ENCODE data around the gene WWP2. TPM values are rescaled to one million over a fixed set of nuclear protein-coding genes. Genes with fewer than 3 reads are reported as not detected.
A peak's percentile ranks its signal among the peaks of the same experiment; 100 is the strongest.

WWP2 gene
- total RNA-seq, 1 experiment from 2014 or later, result 40.2 TPM

DNA sequence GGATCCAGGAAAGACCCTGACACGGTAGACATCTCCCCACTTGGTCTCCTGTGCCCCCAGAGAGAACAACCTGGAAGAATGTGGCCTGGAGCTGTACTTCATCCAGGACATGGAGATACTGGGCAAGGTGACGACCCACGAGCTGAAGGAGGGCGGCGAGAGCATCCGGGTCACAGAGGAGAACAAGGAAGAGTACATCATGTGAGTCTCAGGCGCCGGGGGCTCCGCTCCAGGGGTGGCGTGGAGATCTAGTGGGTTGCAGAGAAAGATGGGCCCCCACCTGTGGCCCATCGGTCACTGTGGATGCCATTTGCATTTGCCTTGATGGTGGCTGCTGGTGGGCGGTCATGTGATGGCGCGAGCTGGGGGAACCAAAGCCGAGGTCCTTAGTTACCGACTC is 174.1 kb downstream of the WWP2 start:
- no peak overlapping the region for H3K27ac ChIP-seq (ENCODE audit: insufficient read length, low read depth, low read length)
- no peaks in the 10 kb centered on the region for H3K9me3 ChIP-seq (ENCODE audit: control insufficient read depth, low read depth, low read length)
- H3K23me2 ChIP-seq (ENCODE audit: insufficient read length, low read depth, low read length, poor library complexity, severe bottlenecking), result no peaks in the 10 kb centered on the region
- TF ChIP-seq, protein P1, sequence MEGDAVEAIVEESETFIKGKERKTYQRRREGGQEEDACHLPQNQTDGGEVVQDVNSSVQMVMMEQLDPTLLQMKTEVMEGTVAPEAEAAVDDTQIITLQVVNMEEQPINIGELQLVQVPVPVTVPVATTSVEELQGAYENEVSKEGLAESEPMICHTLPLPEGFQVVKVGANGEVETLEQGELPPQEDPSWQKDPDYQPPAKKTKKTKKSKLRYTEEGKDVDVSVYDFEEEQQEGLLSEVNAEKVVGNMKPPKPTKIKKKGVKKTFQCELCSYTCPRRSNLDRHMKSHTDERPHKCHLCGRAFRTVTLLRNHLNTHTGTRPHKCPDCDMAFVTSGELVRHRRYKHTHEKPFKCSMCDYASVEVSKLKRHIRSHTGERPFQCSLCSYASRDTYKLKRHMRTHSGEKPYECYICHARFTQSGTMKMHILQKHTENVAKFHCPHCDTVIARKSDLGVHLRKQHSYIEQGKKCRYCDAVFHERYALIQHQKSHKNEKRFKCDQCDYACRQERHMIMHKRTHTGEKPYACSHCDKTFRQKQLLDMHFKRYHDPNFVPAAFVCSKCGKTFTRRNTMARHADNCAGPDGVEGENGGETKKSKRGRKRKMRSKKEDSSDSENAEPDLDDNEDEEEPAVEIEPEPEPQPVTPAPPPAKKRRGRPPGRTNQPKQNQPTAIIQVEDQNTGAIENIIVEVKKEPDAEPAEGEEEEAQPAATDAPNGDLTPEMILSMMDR (conservative IDR thresholded peaks at IDR 0.05), result no peak
- DNase-seq, result no peak
- Mint-ChIP-seq H3K36me3 (ENCODE audit: insufficient read depth in 1 of 3, low read depth in 3 of 3) (peaks cover 13 to 64% (median 32%) of the 10 kb centered on the region in 3 experiments; a peak in 6 of 7 replicates), H3K27me3 (ENCODE audit: low read depth) (no peaks in the 10 kb centered on the region), H3K4me1 (peaks cover 0 to 3% of the 10 kb centered on the region in 2 experiments; a peak in 2 of 4 replicates), H3K27ac (peak overlapping the region in 2 of 3 experiments; percentile 25 to 34; a peak in 5 of 7 replicates), H3K4me3 (no peak overlapping the region), H3K9me3 (no peaks in the 10 kb centered on the region)
- no peaks in the 10 kb centered on the region for H3K79me1 ChIP-seq (ENCODE audit: insufficient read depth, low read depth, low read length, poor library complexity, severe bottlenecking)
- H3K4me1 ChIP-seq (ENCODE audit: insufficient read depth, low read length), result no peaks in the 10 kb centered on the region
- H2AK5ac ChIP-seq (ENCODE audit: insufficient read length, low read length), result no peak overlapping the region
- H4K20me1 ChIP-seq (ENCODE audit: control insufficient read depth, insufficient read depth, insufficient read length), result no peaks in the 10 kb centered on the region
- H3T11ph ChIP-seq (ENCODE audit: low read length), result no peak overlapping the region
- H2BK120ac ChIP-seq (ENCODE audit: low read depth, low read length, poor library complexity, severe bottlenecking), result no peak overlapping the region
- no peak overlapping the region for H2BK12ac ChIP-seq (ENCODE audit: insufficient read length, low read depth, low read length)
- no peak overlapping the region for H2BK20ac ChIP-seq (ENCODE audit: low read depth, low read length, poor library complexity, severe bottlenecking)
- no peak overlapping the region for H3K9ac ChIP-seq (ENCODE audit: extremely low read depth, insufficient read length, low read length)
- no peak overlapping the region for H4K5ac ChIP-seq (ENCODE audit: insufficient read length, low read depth, low read length)
- no peak overlapping the region for H4K8ac ChIP-seq (replicated peaks; ENCODE audit: insufficient read length, low read depth, low read length)
- no peak overlapping the region for H4K91ac ChIP-seq (ENCODE audit: insufficient read length, low read depth, low read length)
- H3K23ac ChIP-seq (ENCODE audit: insufficient read length, low read depth, low read length), result no peak overlapping the region
- no peak overlapping the region for H3K4me2 ChIP-seq (ENCODE audit: insufficient read depth, insufficient read length, low read length)
- H2AFZ ChIP-seq (ENCODE audit: low read length), result no peak overlapping the region
- H3K14ac ChIP-seq (ENCODE audit: insufficient read depth, low read length), result no peak overlapping the region
- H3K79me2 ChIP-seq (ENCODE audit: insufficient read depth, low read length), result no peaks in the 10 kb centered on the region
- H2BK5ac ChIP-seq (ENCODE audit: insufficient read length, low read length), result no peak overlapping the region
- H3K27me3 ChIP-seq (ENCODE audit: insufficient read depth, low read length), result no peaks in the 10 kb centered on the region
- H3K56ac ChIP-seq (ENCODE audit: insufficient read length, low read depth, low read length), result no peak overlapping the region
- no peak overlapping the region for H2BK15ac ChIP-seq (ENCODE audit: low read depth, low read length)
- WGBS (ENCODE audit: extremely low coverage, insufficient read length, low lambda C conversion rate), result no CpG with 5 or more reads among the region's 16 CpGs
- no peak overlapping the region for H3K4ac ChIP-seq (ENCODE audit: low read depth, low read length)
- no peak overlapping the region for H3K18ac ChIP-seq (ENCODE audit: insufficient read length, low read depth, low read length)

Data from H9 (cell line).